Liver (tissue), 3 donors: ENCODE data around the gene LRP5.

Source experiments
- ATF3 ChIP-seq: IDR thresholded peaks from 2 replicates; pipeline ENCODE4 v1.6.1; 2016; ENCODE audit warnings: antibody characterized with exemption
- CTCF ChIP-seq: fragments of 150-350 bp; IDR thresholded peaks from 2 replicates; pipeline ENCODE4 v1.5.1; 2017; ENCODE audit warnings: improper control_type of control experiment, low read depth, low read length; ENCODE audit not compliant: missing input control
- EGR1 ChIP-seq, 2 donors: IDR thresholded peaks; 2 replicates each; pipeline ENCODE4 v1.6.1; 2016 to 2018; ENCODE audit warnings: antibody characterized with exemption in 2 of 2, low read depth in 2 of 2
- FOXA1 ChIP-seq: IDR thresholded peaks from 2 replicates; pipeline ENCODE4 v1.6.1; 2016; ENCODE audit warnings: antibody characterized with exemption
- GABPA ChIP-seq, 2 donors: IDR thresholded peaks in 1 of 2; conservative IDR thresholded peaks in 1 of 2; 2 replicates each; pipeline ENCODE4 v1.6.1; 2016; ENCODE audit warnings: antibody characterized with exemption in 2 of 2, mild to moderate bottlenecking in 1 of 2, moderate library complexity in 1 of 2
- JUND ChIP-seq, 2 donors: IDR thresholded peaks; 2 replicates each; pipeline ENCODE4 v1.6.1; 2016; ENCODE audit warnings: antibody characterized with exemption in 2 of 2
- MAX ChIP-seq: IDR thresholded peaks from 2 replicates; pipeline ENCODE4 v1.6.1; 2016; ENCODE audit warnings: antibody characterized with exemption
- RAD21 ChIP-seq, 2 donors: IDR thresholded peaks; 2 replicates each; pipeline ENCODE4 v1.6.1; 2016; ENCODE audit warnings: antibody characterized with exemption in 2 of 2, mild to moderate bottlenecking in 2 of 2
- RXRA ChIP-seq, 2 donors: IDR thresholded peaks; 2 replicates each; pipeline ENCODE4 v1.6.1; 2017 to 2018; ENCODE audit warnings: antibody characterized with exemption in 2 of 2, mild to moderate bottlenecking in 1 of 2
- SP1 ChIP-seq: IDR thresholded peaks from 2 replicates; pipeline ENCODE4 v1.6.1; 2018; ENCODE audit warnings: antibody characterized with exemption, mild to moderate bottlenecking
- TAF1 ChIP-seq: conservative IDR thresholded peaks from 2 replicates; pipeline ENCODE4 v1.6.1; 2016; ENCODE audit warnings: antibody characterized with exemption, mild to moderate bottlenecking
- YY1 ChIP-seq: IDR thresholded peaks from 2 replicates; pipeline ENCODE4 v1.6.1; 2016; ENCODE audit warnings: antibody characterized with exemption, mild to moderate bottlenecking
- ZBTB33 ChIP-seq: IDR thresholded peaks from 2 replicates; pipeline ENCODE4 v1.6.1; 2016; ENCODE audit warnings: antibody characterized with exemption
- donor health status: healthy.
- donor health status: healthy.

- TF ChIP-seq MAX (peak; percentile 75), CTCF (no peak), FOXA1 (no peak), TAF1 (no peak), JUND (IDR thresholded peaks at IDR 0.05) (peak in 1 of 2 donors; percentile 24), RXRA (IDR thresholded peaks at IDR 0.05) (peak; percentile 56 to 74), ZBTB33 (no peak), EGR1 (IDR thresholded peaks at IDR 0.05; ENCODE audit: low read depth in 2 of 2) (peak; percentile 45 to 72), ATF3 (no peak), RAD21 (IDR thresholded peaks at IDR 0.05) (peak; percentile 20 to 53), YY1 (no peak), SP1 (peak; percentile 56), GABPA (IDR thresholded peaks at IDR 0.05 in 1 of 2, conservative IDR thresholded peaks at IDR 0.05 in 1 of 2) (peak in 1 of 2 donors; percentile 64)
These were observed 19.1 kb downstream of the LRP5 start for GRCh38 chr11:68331338-68331947.
